Endothelial cell of umbilical vein (primary cell): Measurements from ENCODE around the gene UST. TPM values are rescaled to one million over a fixed set of nuclear protein-coding genes. Genes with fewer than 3 reads are reported as not detected.
"Not testable (repeated sequence)": the region's sequence is repeated elsewhere in the genome, so short reads cannot be mapped to it uniquely, and the experiment has no call there.

Experiments
- BruUV-seq: library from RNA; stranded (reverse); fragments of 400-500 nt; replicated peaks from 2 replicates; lab custom pipeline; 2021; lab: Mats Ljungman, UMichigan
- CTCF ChIA-PET: fragments of 300-600, 350-600 bp; sonication (Branson Sonifier 250); formaldehyde crosslinking; loops from one replicate; lab custom pipeline; 2021; ENCODE audit warnings: antibody characterized with exemption, inconsistent platforms; lab: Charles Lee
- POLR2A ChIA-PET: fragments of 300-600, 350-600 bp; sonication (Branson Sonifier 250); formaldehyde crosslinking; loops from one replicate; lab custom pipeline; 2021; ENCODE audit warnings: antibody characterized with exemption, inconsistent platforms; lab: Charles Lee
- DNase-seq: peaks from one replicate; pipeline ENCODE4 v3.0.0-alpha.2; 2011; ENCODE audit warnings: low read depth, low spot score
- FAIRE-seq: peaks from 2 replicates; lab custom pipeline; 2011; peaks lifted over from hg19 to GRCh38; lab: Jason Lieb, UNC
- H2AFZ ChIP-seq: 2 replicates; pipeline ENCODE4 v1.6.0; 2012; ENCODE audit warnings: low read depth, low read length, control low read depth, inconsistent platforms
- H3K27ac ChIP-seq: 2 replicates; pipeline ENCODE4 v1.5.1; 2011; ENCODE audit warnings: low read depth, mild to moderate bottlenecking, control low read depth, low read length, moderate library complexity; ENCODE audit not compliant: insufficient read depth
- H3K27me3 ChIP-seq, 2 experiments: 2 replicates each; pipeline versions ENCODE4 v1.6.0 to v1.6.1; 2011; ENCODE audit warnings: low read length in 2 of 2, mixed read lengths in 1 of 2; ENCODE audit not compliant: control insufficient read depth in 2 of 2, insufficient read depth in 2 of 2
- H3K36me3 ChIP-seq, 2 experiments: 2 replicates in 1 of 2; 3 replicates in 1 of 2; pipeline ENCODE4 v1.5.1; 2011; ENCODE audit warnings: low read length in 2 of 2, mild to moderate bottlenecking in 1 of 2, moderate library complexity in 1 of 2; ENCODE audit not compliant: control insufficient read depth in 2 of 2, insufficient read depth in 2 of 2; ENCODE audit errors: extremely low read depth in 1 of 2
- H3K4me1 ChIP-seq: 3 replicates; pipeline ENCODE4 v1.5.1; 2011; ENCODE audit warnings: mild to moderate bottlenecking, low read length; ENCODE audit not compliant: control insufficient read depth, insufficient read depth; ENCODE audit errors: extremely low read depth
- H3K4me2 ChIP-seq: 2 replicates; pipeline ENCODE4 v1.6.1; 2011; ENCODE audit warnings: low read length, control low read depth, mixed read lengths; ENCODE audit not compliant: insufficient read depth
- H3K4me3 ChIP-seq, 3 experiments: fragments of 200-600 bp in 1 of 3; sonication (generic), shearing (Covaris generic) in 1 of 3; replicated peaks in 1 of 3; 2 replicates each; pipeline ENCODE4 v1.5.1; 2011 to 2016; ENCODE audit warnings: control low read depth in 3 of 3, low read length in 3 of 3, mild to moderate bottlenecking in 2 of 3, inconsistent platforms in 1 of 3, low read depth in 1 of 3, moderate library complexity in 1 of 3; ENCODE audit not compliant: insufficient read depth in 1 of 3
- H3K79me2 ChIP-seq: 2 replicates; pipeline ENCODE4 v1.6.0; 2012; ENCODE audit warnings: low read length, inconsistent platforms; ENCODE audit not compliant: control insufficient read depth, insufficient read depth
- H3K9ac ChIP-seq: replicated peaks from 2 replicates; pipeline ENCODE3; 2011; ENCODE audit warnings: low read length, control low read depth; ENCODE audit not compliant: insufficient read depth; ENCODE audit errors: extremely low read depth
- H3K9me1 ChIP-seq: replicated peaks from 3 replicates; pipeline ENCODE4 v1.6.0; 2011; ENCODE audit warnings: mild to moderate bottlenecking, low read length; ENCODE audit not compliant: control insufficient read depth, insufficient read depth; ENCODE audit errors: extremely low read depth
- H3K9me3 ChIP-seq: replicated peaks from 2 replicates; pipeline ENCODE4 v1.5.1; 2012; ENCODE audit warnings: low read length, inconsistent platforms; ENCODE audit not compliant: control insufficient read depth, insufficient read depth
- H4K20me1 ChIP-seq: replicated peaks from 2 replicates; pipeline ENCODE3; 2011; ENCODE audit warnings: mild to moderate bottlenecking, low read length; ENCODE audit not compliant: control insufficient read depth, insufficient read depth; ENCODE audit errors: extremely low read depth
- FOS ChIP-seq: IDR thresholded peaks from 2 replicates; pipeline ENCODE4 v1.6.1; 2011; ENCODE audit warnings: mild to moderate bottlenecking, low read length, moderate library complexity, borderline replicate concordance; ENCODE audit not compliant: insufficient read depth
- dilution Hi-C: fragments of 300-500 bp; cut with MboI; formaldehyde crosslinking; loops from one replicate; pipeline ENCODE4 v1.15.0; 2019; ENCODE audit warnings: low sequenced_read_pairs; ENCODE audit not compliant: extremely low pct_ligation_motif_present
- intact Hi-C: fragments of 100-400 bp; cut with micrococcal nuclease; formaldehyde crosslinking; loops from one replicate; pipeline ENCODE4 v1.10.0; 2022
- polyA plus RNA-seq, 4 experiments: library from polyadenylated mRNA; depleted of rRNA in 3 of 4; stranded (reverse) in 3 of 4; unstranded in 1 of 4; fragments of >200 nt; gene quantifications; 2 replicates each; pipeline versions ENCODE4 v1.2.1 to v1.2.3, GENCODE V29; 2011 to 2012; ENCODE audit warnings: missing spikeins in 1 of 4
- total RNA-seq: library from RNA; stranded (reverse); gene quantifications from 2 replicates; pipeline ENCODE4 v1.2.3, GENCODE V29; 2021

UST gene
- total and polyA plus RNA-seq, 2 donors (not counting 3 experiments of a cell fraction or from before 2014, with no cell fraction given) = 0.26 to 0.84 TPM

DNA sequence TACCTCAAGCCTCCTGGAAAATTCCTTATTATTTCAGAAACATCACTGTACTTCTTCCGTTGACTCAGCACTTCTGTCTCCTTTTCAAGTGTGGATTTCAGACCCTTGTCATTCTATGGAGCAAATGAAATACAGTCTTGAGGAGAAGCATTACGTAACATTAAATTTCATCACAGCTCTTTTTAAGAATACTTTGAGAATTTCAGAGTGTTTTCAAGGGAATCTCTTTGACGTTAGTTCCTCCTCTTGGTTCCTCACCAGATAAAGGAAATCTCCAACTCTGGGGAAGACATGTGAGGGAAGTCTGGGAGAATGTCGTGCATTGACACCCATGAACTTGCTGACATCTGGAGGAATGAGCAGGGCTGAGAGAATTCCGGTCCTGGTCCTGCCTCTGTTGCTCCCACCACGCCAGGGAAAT is 32.3 kb downstream of the UST start:
- Histone ChIP-seq H3K4me1 (no peaks in the 10 kb centered on the region), H3K4me3 (no peak overlapping the region), H3K79me2 (no peaks in the 10 kb centered on the region), H4K20me1 (no peaks in the 10 kb centered on the region), H3K27me3 (no peaks in the 10 kb centered on the region), H2AFZ (no peak overlapping the region), H3K9me3 (no peaks in the 10 kb centered on the region), H3K9me1 (no peaks in the 10 kb centered on the region), H3K27ac (no peak overlapping the region), H3K36me3 (no peaks in the 10 kb centered on the region), H3K4me2 (no peak overlapping the region), H3K9ac (no peak overlapping the region)
- no peak for DNase-seq
- FAIRE-seq = no peak
- intact Hi-C loops = no loop called here
- dilution Hi-C loops = no loop called here
- ChIA-PET POLR2A (no interaction called here), CTCF (no interaction called here)
- BruUV-seq = no TSS peak
- no peak for TF ChIP-seq FOS

- DNase-seq, H3K27me3 ChIP-seq, H3K79me2 ChIP-seq, H3K36me3 ChIP-seq, dilution Hi-C loops, H3K9me1 ChIP-seq, H3K4me3 ChIP-seq, H3K4me1 ChIP-seq, H3K9me3 ChIP-seq, H4K20me1 ChIP-seq, H2AFZ ChIP-seq, H3K27ac ChIP-seq, BruUV-seq, intact Hi-C loops, FAIRE-seq, H3K4me2 ChIP-seq, CTCF ChIA-PET, POLR2A ChIA-PET, H3K9ac ChIP-seq: not testable (repeated sequence)
Observed at GRCh38 chr6:148780423-148780822, 33.6 kb downstream of the UST start.
